OCI-LY3 (cell line): ENCODE data around the gene NDUFA8.

Experiments
- H2AFZ ChIP-seq: fragments of 200-600, 300-600 bp; shearing (Covaris generic); 2 replicates; pipeline ENCODE4 v1.6.0; 2014; ENCODE audit warnings: antibody characterized with exemption, low read depth, low read length
- H3K27ac ChIP-seq: fragments of 200-600, 300-600 bp; sonication (generic); 2 replicates; pipeline ENCODE4 v1.5.1; 2014; ENCODE audit warnings: mild to moderate bottlenecking, low read length, moderate library complexity, mixed read lengths
- H3K27me3 ChIP-seq: fragments of 200-600, 300-600 bp; sonication (generic); 2 replicates; pipeline ENCODE4 v1.6.1; 2014; ENCODE audit warnings: low read depth, low read length, mixed read lengths
- H3K36me3 ChIP-seq: fragments of 200-600, 300-600 bp; sonication (generic); replicated peaks from 2 replicates; pipeline ENCODE3; 2014; ENCODE audit warnings: low read depth, low read length, mixed read lengths
- H3K4me1 ChIP-seq: fragments of 300-600, 200-600 bp; sonication (generic); 2 replicates; pipeline ENCODE4 v1.6.1; 2014; ENCODE audit warnings: low read length, mixed read lengths
- H3K4me2 ChIP-seq: fragments of 200-600, 300-600 bp; sonication (generic); 2 replicates; pipeline ENCODE4 v1.6.1; 2014; ENCODE audit warnings: low read length, mixed read lengths
- H3K4me3 ChIP-seq: fragments of 300-600, 200-600 bp; sonication (generic); 2 replicates; pipeline ENCODE4 v1.5.1; 2014; ENCODE audit warnings: antibody characterized with exemption, mild to moderate bottlenecking, low read length, moderate library complexity
- H3K79me2 ChIP-seq: fragments of 300-600, 200-600 bp; shearing (Covaris generic); 2 replicates; pipeline ENCODE4 v1.6.1; 2014; ENCODE audit warnings: mild to moderate bottlenecking, low read length, mixed read lengths
- H3K9ac ChIP-seq: fragments of 300-600, 200-600 bp; shearing (Covaris generic); 2 replicates; pipeline ENCODE4 v1.6.0; 2014; ENCODE audit warnings: mild to moderate bottlenecking, low read length, moderate library complexity
- H3K9me3 ChIP-seq: fragments of 200-600, 300-600 bp; shearing (Covaris generic); 2 replicates; pipeline ENCODE4 v1.6.1; 2014; ENCODE audit warnings: low read length, mixed read lengths; ENCODE audit not compliant: insufficient read depth
- H4K20me1 ChIP-seq: fragments of 200-600, 300-600 bp; sonication (generic); 2 replicates; pipeline ENCODE4 v1.6.1; 2016; ENCODE audit warnings: low read length, mixed read lengths; ENCODE audit not compliant: insufficient read depth
- EZH2phosphoT487 ChIP-seq: fragments of 200-600 bp; shearing (Covaris generic); IDR thresholded peaks from 2 replicates; pipeline ENCODE4 v1.6.1; 2018; ENCODE audit warnings: antibody characterized with exemption, mixed run types, low read depth
- TF ChIP-seq, protein P1 (sequence below): fragments of 200-600, 300-600 bp; sonication (generic); IDR thresholded peaks from 2 replicates; pipeline ENCODE4 v1.5.1; 2014; ENCODE audit warnings: antibody characterized with exemption, low read length, low read depth

Gene NDUFA8

GRCh38 chr9:122145592-122145863 is 14.1 kb downstream of the NDUFA8 start:
- TF ChIP-seq, protein P1, sequence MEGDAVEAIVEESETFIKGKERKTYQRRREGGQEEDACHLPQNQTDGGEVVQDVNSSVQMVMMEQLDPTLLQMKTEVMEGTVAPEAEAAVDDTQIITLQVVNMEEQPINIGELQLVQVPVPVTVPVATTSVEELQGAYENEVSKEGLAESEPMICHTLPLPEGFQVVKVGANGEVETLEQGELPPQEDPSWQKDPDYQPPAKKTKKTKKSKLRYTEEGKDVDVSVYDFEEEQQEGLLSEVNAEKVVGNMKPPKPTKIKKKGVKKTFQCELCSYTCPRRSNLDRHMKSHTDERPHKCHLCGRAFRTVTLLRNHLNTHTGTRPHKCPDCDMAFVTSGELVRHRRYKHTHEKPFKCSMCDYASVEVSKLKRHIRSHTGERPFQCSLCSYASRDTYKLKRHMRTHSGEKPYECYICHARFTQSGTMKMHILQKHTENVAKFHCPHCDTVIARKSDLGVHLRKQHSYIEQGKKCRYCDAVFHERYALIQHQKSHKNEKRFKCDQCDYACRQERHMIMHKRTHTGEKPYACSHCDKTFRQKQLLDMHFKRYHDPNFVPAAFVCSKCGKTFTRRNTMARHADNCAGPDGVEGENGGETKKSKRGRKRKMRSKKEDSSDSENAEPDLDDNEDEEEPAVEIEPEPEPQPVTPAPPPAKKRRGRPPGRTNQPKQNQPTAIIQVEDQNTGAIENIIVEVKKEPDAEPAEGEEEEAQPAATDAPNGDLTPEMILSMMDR = no peak
- no peak for TF ChIP-seq EZH2phosphoT487
- Histone ChIP-seq H3K36me3 (peaks cover 39% of the 10 kb centered on the region), H3K79me2 (peaks cover 5% of the 10 kb centered on the region)

DNA sequence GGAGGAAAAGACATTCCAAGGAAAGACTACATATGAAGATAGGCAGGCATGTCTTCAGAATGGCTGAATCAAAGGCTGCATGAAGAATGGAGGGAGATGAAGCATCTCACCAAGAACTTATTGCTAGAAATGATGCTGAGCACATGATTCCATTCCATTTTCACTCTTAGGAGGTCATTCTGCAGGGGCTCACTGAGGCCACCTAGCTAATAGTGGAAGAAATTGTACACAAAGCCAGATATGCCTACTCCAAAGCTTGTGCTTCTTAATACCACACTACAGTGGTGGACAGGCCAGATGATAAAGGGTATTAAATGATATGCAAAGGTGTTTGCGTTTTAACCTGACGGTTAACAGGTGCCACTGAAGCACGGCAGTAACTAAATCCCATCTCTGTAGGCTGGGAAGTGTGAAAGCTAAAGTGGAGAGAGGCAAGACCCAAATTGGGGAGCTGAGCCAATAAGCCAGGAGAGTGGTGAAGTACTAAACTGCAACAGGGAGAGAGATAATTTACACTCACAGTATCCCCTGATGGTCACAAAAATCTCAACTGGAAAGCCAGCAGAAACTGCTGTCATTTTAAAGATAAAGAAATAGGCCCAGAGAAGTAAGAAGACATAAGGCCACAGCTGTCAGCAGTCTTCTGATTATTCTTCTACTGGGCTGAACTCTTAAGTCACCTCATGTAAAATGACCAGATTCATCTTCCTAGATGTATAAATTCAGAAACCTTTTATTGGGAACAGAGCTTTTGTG is 14.6 kb downstream of the NDUFA8 start:
- Histone ChIP-seq H3K27ac (no peak overlapping the region), H3K9me3 (no peaks in the 10 kb centered on the region), H3K4me3 (no peak overlapping the region), H3K36me3 (peaks cover 39% of the 10 kb centered on the region), H3K27me3 (no peaks in the 10 kb centered on the region), H3K4me2 (no peak overlapping the region), H3K9ac (no peak overlapping the region), H2AFZ (no peak overlapping the region), H4K20me1 (no peaks in the 10 kb centered on the region), H3K79me2 (peaks cover 5% of the 10 kb centered on the region), H3K4me1 (no peaks in the 10 kb centered on the region)
- TF ChIP-seq, protein P1 = peak; percentile 53
- TF ChIP-seq EZH2phosphoT487 = no peak

More at GRCh38 chr9:122145592-122145863, 14.1 kb downstream of the NDUFA8 start:
- H3K4me2 ChIP-seq = no peak overlapping the region
- H3K9me3 ChIP-seq = no peaks in the 10 kb centered on the region
- H4K20me1 ChIP-seq = no peaks in the 10 kb centered on the region
- no peak overlapping the region for H3K9ac ChIP-seq
- no peak overlapping the region for H3K4me3 ChIP-seq
- H3K27ac ChIP-seq = no peak overlapping the region
- H2AFZ ChIP-seq = no peak overlapping the region
- no peaks in the 10 kb centered on the region for H3K27me3 ChIP-seq
- H3K4me1 ChIP-seq = no peaks in the 10 kb centered on the region

DNA sequence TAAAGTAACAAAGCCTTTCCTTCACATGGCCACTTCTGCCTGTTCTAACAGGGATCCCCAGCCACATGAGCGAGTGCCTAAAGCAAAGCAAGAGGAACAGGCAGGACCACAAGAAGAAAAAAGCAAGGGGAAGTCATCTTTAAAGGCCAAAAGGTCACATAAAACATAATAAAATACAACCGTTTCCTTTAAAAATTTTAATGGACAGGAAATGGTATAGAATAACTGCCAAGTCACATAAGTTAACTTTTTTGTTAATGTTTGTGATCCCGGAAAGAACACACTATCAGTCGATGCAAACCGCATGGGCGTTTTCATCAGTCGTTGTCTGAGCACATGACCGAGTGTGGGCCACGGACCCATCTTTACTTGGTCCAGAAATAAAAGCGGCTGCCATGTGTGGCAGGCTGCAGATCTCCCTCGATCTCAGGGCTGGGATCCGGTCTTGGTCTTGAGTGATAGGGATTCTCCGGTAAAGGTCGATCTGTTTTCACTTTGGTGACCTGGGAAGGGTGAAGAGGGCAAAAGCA is 15.6 kb downstream of the NDUFA8 start:
- Histone ChIP-seq H4K20me1 (no peaks in the 10 kb centered on the region), H3K79me2 (no peaks in the 10 kb centered on the region; the same call in 1 of the 2 replicates), H3K4me2 (no peak overlapping the region), H3K9ac (no peak overlapping the region), H3K4me1 (no peaks in the 10 kb centered on the region), H3K27ac (no peak overlapping the region), H3K9me3 (no peaks in the 10 kb centered on the region), H3K27me3 (no peaks in the 10 kb centered on the region), H2AFZ (no peak overlapping the region), H3K4me3 (no peak overlapping the region), H3K36me3 (peaks cover 39% of the 10 kb centered on the region)
- TF ChIP-seq EZH2phosphoT487 = no peak
- TF ChIP-seq, protein P1 = no peak

GRCh38 chr9:122143296-122143695 is 16.3 kb downstream of the NDUFA8 start:
- TF ChIP-seq, protein P1 = no peak
- no peak for TF ChIP-seq EZH2phosphoT487
- no peaks in the 10 kb centered on the region for H4K20me1 ChIP-seq
- no peaks in the 10 kb centered on the region for H3K4me1 ChIP-seq
- no peak overlapping the region for H3K27ac ChIP-seq
- H3K79me2 ChIP-seq = no peaks in the 10 kb centered on the region
- H3K9me3 ChIP-seq = no peaks in the 10 kb centered on the region
- no peak overlapping the region for H3K4me2 ChIP-seq
- no peak overlapping the region for H3K4me3 ChIP-seq
- H3K27me3 ChIP-seq = no peaks in the 10 kb centered on the region
- no peak overlapping the region for H3K9ac ChIP-seq
- H3K36me3 ChIP-seq = peaks cover 35% of the 10 kb centered on the region
- H2AFZ ChIP-seq = no peak overlapping the region
